NCI-H748 (cell line): ENCODE measurements around the gene SLIT3.

Experiments used
- DNase-seq: peaks from one replicate; lab custom pipeline; 2025; ENCODE audit not compliant: unreplicated experiment; lab: John Stamatoyannopoulos, UW

Gene SLIT3

GRCh38 chr5:169300468-169301385 lies at the start of gene SLIT3:
SLIT3 (minus strand) TSS chr5:169301139; CDS start chr5:169300709, 430 bp downstream.
- peak; percentile 37 for DNase-seq

- no peak for DNase-seq
These were observed 49.1 kb upstream of the SLIT3 start for GRCh38 chr5:169350016-169350415.

- DNase-seq: no peak
These were observed 46.8 kb upstream of the SLIT3 start for GRCh38 chr5:169347786-169348185.

- DNase-seq: no peak
These were observed 43.7 kb upstream of the SLIT3 start for GRCh38 chr5:169344629-169345028.

GRCh38 chr5:169343766-169344165 lies 42.8 kb upstream of the SLIT3 start:
- DNase-seq: no peak

- DNase-seq: no peak
These were observed 40.6 kb upstream of the SLIT3 start for GRCh38 chr5:169341556-169341955.

GRCh38 chr5:169339869-169340268 lies 38.9 kb upstream of the SLIT3 start:
- no peak for DNase-seq

- no peak for DNase-seq
These were observed 35.3 kb upstream of the SLIT3 start for GRCh38 chr5:169336242-169336641.

GRCh38 chr5:169335806-169336205 lies 34.9 kb upstream of the SLIT3 start:
- no peak for DNase-seq

- DNase-seq: no peak
These were observed 32.6 kb upstream of the SLIT3 start for GRCh38 chr5:169333518-169333917.

GRCh38 chr5:169331292-169331852 lies 30.4 kb upstream of the SLIT3 start:
- DNase-seq: no peak

GRCh38 chr5:169328401-169328800 lies 27.5 kb upstream of the SLIT3 start:
- DNase-seq: no peak

GRCh38 chr5:169325273-169325672 lies 24.3 kb upstream of the SLIT3 start:
- DNase-seq: no peak

GRCh38 chr5:169318556-169318955 lies 17.6 kb upstream of the SLIT3 start:
- DNase-seq: no peak

- no peak for DNase-seq
These were observed 6.7 kb upstream of the SLIT3 start for GRCh38 chr5:169307646-169308045.

GRCh38 chr5:169305366-169305765 lies 4.4 kb upstream of the SLIT3 start:
- no peak for DNase-seq

GRCh38 chr5:169304175-169304574 lies 3.2 kb upstream of the SLIT3 start:
- DNase-seq: no peak

- DNase-seq: no peak
These were observed 2.2 kb upstream of the SLIT3 start for GRCh38 chr5:169303119-169303515.

- DNase-seq: peak; percentile 74
These were observed 1.7 kb upstream of the SLIT3 start for GRCh38 chr5:169302491-169303118.

- no peak for DNase-seq
These were observed 1.0 kb upstream of the SLIT3 start for GRCh38 chr5:169301986-169302385.

GRCh38 chr5:169301386-169301934 lies 521 bp upstream of the SLIT3 start:
- DNase-seq: no peak
